ENCODE results near the gene TJP2.

Gene TJP2

GRCh38 chr9:69173891-69174615 is at the start of gene TJP2:
Gene TJP2 (plus strand): TSS chr9:69174277. CDS start chr9:69174373, 96 bp downstream.
- peak in 2 of 4 experiments; percentile 4 to 23 for DNase-seq

DNA sequence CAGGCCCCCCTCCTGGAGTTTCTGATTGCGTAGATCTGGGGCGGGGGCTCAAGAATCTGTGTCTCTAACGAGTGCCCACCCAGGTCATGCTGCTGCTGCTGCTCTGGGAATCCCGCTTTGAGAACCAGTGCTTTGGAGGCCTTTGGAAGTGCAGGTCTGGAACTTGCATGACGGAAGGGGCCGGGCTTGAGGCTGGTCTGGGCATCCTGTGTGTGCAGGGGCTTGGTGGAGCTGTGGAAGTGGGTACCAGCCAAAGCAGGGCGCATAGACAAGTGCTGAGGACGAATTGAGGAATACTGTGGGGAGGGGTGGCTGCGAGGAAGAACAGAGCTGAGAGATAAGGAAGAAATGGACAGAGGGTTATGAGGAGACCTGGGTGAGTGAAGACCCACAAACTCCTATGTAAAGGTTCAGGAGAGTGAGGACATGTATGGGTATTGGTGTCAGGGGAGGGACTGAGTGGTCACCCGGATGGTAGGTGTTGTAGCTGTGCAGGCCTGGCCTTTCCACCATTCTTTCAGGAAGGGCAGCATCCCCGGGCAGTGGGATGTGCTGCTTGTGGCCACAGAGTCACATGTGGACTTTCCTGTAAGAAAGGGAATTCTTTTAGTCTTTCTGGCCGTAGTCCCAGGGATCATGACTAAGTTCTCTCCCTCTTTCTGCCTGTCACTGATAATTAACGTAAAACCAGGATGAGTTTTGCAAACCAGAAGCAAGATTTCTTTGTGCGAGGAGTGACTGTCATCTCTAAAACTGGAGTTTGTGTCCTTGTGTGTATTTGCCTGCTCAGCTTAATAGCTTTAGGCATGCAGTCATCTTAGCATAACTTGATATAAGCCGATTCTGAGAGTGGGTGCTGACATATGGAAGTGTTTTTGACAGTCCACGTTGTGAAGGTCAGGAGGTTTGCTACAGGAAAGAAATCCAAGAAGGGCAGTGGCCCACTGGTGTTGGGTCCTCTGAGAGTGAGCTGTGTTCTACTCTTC is 43.3 kb upstream of the TJP2 start:
- DNase-seq, result no peak

DNA sequence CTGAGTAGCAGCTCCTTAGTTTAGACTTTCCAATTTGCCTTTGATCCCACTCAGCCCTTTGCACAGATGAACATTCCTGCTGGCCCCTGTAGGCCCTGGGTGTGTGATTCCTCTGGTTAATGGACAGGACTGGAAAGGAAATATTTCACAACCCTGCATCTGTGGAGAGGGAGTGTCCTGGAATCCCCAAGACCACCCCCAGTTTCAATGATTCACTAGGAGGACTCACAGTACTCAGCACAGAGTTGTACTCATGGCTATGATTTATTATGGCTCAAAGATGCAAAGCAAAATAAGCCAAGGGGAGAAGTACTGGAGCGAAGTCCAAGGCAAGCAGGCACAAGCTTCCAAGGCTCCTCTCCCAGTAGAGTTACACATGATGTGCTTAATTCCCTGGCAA is 42.4 kb upstream of the TJP2 start:
- DNase-seq, result no peak

DNA sequence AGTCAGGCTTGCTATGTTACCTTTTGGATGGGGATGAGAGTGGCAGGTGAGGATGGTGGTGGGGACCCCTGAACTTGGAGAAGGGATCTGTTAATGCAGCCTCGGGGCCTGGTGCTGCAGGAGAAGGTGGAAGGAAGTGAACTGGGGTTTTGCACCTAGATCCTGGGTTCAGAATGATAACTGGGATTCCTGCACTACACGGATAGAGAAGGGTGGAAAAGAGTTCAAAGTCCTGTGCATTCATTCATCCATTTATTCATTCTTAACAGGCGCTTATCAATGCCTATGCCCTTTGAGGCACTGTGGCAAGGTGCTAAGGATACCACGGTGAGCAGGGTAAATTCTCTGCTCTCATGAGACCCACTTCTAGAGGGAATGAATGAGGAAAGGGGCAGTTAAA is 41.7 kb upstream of the TJP2 start:
- DNase-seq, result no peak

- no peak for DNase-seq
These were observed 39.7 kb upstream of the TJP2 start for GRCh38 chr9:69134412-69134811.

DNA sequence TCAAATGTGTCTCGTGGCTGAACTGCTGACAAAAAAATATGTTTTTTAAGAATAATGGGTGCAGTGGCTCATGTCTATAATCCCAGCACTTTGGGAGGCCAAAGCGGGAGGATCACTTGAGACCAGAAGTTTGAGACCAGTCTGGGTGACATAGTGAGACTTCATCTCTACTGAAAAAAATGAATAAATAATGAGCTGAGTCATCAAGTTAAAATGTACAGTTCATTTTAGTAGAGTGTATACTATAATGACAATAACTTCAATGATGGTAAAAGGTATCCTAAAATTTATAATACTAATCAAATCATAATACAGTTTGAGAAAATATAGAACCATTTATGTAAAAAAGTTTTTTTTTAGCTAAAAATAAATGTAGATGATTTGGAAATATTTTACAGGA is 37.9 kb upstream of the TJP2 start:
- DNase-seq, result no peak

- no peak for DNase-seq
These were observed 37.3 kb upstream of the TJP2 start for GRCh38 chr9:69136779-69137178.

- no peak for DNase-seq
These were observed 36.8 kb upstream of the TJP2 start for GRCh38 chr9:69137311-69137710.

- DNase-seq, result no peak
These were observed 34.5 kb upstream of the TJP2 start for GRCh38 chr9:69139596-69139995.

GRCh38 chr9:69140123-69140735 is 33.8 kb upstream of the TJP2 start:
- DNase-seq, result no peak

DNA sequence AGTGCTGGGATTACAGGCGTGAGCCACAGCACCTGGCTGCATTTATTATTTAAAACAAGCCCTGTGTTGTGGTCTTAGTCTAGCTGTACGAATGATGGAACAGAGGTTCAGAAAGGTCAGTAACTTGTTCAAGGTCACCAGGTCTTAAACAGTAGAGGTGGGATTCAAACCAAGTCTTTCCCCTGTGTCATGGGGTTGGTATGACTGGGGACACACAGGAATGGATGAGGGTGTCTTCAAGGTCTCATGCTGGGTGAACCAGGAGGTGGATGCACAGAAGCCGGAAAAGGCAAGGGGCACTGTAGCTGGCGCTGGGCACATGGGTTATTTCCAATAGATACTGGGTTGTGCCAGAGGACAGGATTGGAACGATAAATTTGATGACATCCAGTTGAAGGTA is 32.2 kb upstream of the TJP2 start:
- no peak for DNase-seq

DNA sequence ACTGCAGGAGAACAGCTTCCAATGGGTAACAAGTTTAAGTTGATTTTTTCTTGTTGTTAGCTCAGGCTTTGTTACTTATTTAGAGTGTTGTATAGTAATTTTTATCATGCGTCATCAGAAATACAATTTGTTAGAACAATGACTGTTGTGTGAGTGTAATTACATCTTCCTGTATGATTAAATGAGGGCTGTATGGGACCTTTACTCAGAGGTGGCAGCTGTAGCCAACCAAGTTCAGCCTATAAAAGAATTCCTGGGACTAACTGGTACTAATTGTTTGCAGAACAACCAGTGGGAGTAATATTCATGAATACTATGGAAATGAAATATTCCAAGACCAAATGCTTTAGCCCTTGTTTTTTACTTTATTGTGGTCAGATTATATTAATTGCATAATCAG is 30.8 kb upstream of the TJP2 start:
- no peak for DNase-seq

DNA sequence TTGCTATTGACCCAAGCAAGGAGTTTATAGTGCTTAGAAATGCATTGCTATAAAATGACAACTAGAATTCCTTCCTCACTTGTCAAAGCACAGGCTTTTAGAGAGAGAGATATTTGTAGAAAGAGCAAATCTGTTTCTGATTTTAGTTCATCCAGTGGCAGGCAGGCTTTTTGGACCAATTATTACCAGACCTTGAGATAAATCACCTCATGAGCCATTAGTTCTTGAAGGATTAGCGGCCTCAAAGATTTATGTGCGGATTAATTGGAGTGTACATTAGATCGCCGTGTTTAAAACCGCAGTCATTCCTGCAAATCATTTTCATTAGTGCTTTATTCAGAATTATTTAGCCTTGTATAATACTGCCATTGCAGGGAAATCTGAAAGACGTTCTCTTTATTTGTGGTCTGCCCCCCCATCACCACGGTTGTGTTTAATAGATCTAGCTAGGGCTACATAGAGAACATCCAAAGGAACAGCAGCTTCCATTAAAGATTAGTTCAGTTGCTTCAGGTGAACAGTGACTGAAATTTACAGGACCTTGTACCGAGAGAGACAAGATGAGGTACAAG is 28.8 kb upstream of the TJP2 start:
- no peak for DNase-seq

GRCh38 chr9:69147041-69147834 is 26.8 kb upstream of the TJP2 start:
- no peak for DNase-seq

DNA sequence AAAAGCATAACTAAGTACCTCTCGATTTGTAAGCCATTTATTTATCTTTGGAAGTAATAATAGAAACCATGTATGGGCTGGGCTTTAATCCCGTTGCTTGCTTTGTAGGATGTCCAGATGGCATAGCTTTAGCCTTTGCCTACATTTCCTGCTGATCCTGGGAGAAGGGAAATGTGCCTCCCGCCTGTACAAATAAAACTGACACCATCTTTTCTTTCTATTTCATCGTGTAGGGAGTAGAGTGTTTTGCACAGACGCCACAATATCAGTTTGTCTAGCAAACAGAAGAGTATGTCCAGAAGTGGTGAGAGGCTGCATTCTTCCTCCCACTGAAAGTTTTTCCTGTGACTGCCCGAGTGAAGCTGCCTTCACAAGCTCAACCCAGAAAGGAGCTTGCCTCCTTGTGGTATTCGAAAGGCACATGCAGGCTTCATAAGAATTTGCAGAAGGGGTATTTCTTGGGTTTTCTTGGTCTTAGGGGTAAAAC is 24.7 kb upstream of the TJP2 start:
- no peak for DNase-seq

DNA sequence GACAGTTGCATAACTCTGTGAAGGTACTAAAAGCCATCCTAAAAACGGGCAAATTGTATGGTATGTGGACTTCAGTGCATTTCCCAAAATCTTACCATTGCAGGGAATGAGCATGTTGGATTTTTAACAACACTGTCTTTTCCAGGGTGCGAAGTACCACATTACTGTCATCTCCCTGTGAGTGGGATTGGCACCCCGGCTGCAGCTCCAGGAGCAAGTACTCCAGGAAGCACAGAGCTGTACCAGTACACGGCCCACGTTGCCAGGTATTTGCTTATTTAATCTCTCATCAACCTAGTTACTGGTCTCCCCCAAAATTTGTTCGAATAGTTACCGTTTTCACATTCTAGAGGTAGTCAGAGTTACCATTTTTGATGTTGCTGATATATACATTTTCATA is 22.6 kb upstream of the TJP2 start:
- DNase-seq, result no peak

GRCh38 chr9:69153707-69154521 is 20.2 kb upstream of the TJP2 start:
- no peak for DNase-seq

DNA sequence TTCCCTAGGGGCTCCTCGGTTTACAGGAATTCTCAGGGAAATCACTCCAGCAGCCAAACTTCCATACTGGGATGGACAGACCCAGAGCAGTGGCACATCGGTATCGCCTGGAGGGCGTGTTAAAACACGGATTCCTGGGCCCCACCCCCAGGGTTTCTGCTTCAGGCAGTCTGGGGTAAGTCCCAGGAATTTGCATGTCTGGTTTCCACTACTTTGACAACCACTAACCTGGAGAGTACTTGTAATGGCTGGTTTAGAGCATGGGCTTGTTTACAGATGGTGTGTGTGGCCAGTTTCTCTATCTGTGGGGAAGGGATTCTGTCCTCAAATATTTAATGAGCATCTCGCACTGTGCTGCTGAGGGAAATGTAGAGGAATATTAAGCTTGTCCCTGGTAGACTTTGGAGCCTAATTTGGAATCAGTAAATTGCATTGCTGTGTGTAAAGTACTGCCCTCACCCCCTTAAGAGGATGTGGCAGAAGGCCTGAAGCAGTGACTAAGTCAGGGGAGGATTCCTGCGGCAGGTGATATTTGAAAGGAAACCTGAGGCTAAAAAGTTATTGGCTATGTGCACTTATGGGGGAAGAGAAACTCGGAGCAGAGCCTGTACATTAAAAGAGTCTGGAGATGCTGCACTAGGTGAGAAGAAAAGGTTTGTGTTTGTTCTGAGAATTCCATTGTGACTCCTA is 18.6 kb upstream of the TJP2 start:
- no peak for DNase-seq

- DNase-seq, result no peak
These were observed 16.2 kb upstream of the TJP2 start for GRCh38 chr9:69157751-69158466.

- DNase-seq, result no peak
These were observed 15.6 kb upstream of the TJP2 start for GRCh38 chr9:69158471-69158870.
